ENCODE measurements around the gene GLIPR1L1.

The GLIPR1L1 gene

DNA sequence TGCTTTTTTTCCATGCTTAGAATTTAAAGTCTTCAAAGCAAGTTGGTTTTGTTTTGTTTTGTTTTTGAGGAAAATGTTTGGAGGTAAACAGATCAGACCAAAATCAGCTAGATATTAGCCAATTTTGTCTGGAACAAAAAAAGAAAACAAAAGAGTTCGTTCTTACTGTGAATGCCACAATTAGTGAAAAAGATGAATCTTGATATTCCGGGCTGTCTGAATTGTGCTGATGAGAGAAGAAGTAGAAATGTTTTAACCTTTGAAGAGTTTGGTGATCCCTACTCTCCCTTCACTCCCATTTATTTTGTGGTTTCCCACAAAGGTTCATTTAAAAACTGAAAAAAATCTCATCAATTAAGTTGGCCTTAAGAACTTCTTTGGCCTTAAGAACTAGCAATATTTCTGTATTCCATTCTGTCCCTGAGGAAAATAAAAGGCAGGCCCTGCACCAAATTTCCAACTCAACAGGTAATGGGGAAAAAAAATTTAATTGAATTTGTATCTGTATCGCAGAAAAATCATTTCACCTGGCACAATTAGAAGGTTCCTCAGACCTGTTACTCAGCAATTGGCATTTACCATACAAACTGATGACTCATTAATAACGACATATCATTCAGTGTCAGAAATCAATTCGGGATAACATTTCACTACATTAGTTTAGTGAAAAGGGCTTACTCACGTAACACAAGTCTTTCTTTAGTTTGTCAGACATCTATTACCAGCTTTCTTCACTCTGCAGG, 55.9 kb downstream of the GLIPR1L1 start:
- TF ChIP-seq, protein P1, sequence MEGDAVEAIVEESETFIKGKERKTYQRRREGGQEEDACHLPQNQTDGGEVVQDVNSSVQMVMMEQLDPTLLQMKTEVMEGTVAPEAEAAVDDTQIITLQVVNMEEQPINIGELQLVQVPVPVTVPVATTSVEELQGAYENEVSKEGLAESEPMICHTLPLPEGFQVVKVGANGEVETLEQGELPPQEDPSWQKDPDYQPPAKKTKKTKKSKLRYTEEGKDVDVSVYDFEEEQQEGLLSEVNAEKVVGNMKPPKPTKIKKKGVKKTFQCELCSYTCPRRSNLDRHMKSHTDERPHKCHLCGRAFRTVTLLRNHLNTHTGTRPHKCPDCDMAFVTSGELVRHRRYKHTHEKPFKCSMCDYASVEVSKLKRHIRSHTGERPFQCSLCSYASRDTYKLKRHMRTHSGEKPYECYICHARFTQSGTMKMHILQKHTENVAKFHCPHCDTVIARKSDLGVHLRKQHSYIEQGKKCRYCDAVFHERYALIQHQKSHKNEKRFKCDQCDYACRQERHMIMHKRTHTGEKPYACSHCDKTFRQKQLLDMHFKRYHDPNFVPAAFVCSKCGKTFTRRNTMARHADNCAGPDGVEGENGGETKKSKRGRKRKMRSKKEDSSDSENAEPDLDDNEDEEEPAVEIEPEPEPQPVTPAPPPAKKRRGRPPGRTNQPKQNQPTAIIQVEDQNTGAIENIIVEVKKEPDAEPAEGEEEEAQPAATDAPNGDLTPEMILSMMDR (IDR thresholded peaks at IDR 0.05; ENCODE audit: low read depth, low read length), result no peak
- H3K4me3 ChIP-seq (replicated peaks in 1 of 2; ENCODE audit: low read depth in 2 of 2, low read length in 2 of 2), result peak overlapping the region in 1 of 2 donors; percentile 47
- peak in 1 of 2 donors; percentile 2 for DNase-seq (ENCODE audit: low read depth in 2 of 2)

DNA sequence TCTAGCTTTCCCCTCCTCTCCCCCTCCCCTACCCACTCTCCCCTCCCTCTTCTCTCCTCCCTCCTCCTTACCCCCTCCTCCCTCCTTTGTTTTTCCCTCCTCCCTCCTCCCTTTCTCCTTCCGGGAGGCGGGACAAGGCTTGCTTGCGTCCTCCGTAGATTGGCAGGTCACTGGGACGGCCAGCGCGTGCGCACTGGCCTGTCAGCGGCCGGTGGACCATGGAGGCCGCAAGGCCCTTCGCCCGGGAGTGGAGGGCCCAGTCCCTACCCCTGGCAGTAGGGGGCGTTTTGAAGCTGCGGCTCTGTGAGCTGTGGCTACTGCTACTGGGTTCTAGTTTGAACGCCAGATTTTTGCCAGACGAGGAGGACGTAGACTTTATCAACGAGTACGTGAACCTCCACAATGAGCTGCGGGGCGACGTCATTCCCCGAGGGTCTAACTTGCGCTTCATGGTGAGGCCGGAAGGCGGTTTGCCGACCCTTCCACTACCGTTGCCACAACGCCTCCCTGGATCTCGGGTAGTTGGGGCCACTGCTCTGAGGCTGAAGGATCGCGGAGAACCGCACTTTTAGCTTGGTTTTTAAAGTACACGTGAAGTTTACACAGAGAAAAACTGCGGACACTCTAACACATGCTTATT, 56.5 kb downstream of the GLIPR1L1 start, which contains the start of gene GLIPR1L2:
GLIPR1L2 (plus strand) TSS at position 191 of the 640 bp plus-strand sequence; CDS start at position 219, 28 bp downstream.
- H3K4me3 ChIP-seq (replicated peaks in 1 of 2; ENCODE audit: low read depth in 2 of 2, low read length in 2 of 2), result peak within 1 kb of the TSS; percentile 55 to 67
- peak; percentile 98 to 99 for DNase-seq (ENCODE audit: low read depth in 2 of 2)
- TF ChIP-seq, protein P1 (IDR thresholded peaks at IDR 0.05; ENCODE audit: low read depth, low read length), result peak; percentile 87

DNA sequence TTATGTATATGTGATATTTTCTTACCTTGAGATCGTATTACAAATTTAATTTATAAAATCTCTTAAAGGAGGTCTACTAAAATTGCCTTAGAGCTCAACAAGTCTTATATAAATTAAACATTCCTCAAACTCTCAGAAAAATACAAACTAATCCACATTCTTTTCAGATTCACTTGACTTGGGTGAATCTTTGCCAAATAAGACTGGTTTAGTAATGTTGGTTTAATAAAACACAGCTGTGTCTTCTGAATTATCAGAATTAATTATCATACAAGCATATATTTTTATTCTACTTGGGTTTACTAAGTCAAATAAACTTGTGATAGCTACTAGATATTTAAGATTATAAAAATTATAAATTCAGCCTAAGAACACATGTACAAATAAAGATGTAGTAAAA, 69.8 kb downstream of the GLIPR1L1 start:
- H3K4me3 ChIP-seq (replicated peaks in 1 of 2; ENCODE audit: low read depth in 2 of 2, low read length in 2 of 2), result no peak overlapping the region
- no peak for DNase-seq (ENCODE audit: low read depth in 2 of 2)
- TF ChIP-seq, protein P1 (IDR thresholded peaks at IDR 0.05; ENCODE audit: low read depth, low read length), result no peak

DNA sequence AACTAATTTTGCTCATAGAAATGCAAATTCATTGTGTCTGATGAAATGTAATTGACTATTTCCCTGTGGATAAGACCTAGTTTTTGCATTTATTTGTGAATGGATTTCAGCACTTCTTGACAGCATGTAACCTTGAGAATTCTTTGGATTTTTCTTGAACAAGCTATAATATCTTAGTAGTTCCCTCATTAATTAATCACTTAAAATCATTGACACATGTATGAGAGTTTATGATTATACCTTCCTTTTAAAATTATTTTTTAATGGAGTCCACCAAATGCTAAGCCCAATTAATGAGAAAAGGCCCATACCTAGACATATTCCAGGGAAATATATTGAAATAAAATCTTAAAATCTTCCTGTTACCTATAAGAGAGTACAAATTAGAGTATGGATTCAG, 73.2 kb downstream of the GLIPR1L1 start:
- no peak for DNase-seq (ENCODE audit: low read depth in 2 of 2)
- TF ChIP-seq, protein P1 (IDR thresholded peaks at IDR 0.05; ENCODE audit: low read depth, low read length), result no peak
- no peak overlapping the region for H3K4me3 ChIP-seq (replicated peaks in 1 of 2; ENCODE audit: low read depth in 2 of 2, low read length in 2 of 2)

DNA sequence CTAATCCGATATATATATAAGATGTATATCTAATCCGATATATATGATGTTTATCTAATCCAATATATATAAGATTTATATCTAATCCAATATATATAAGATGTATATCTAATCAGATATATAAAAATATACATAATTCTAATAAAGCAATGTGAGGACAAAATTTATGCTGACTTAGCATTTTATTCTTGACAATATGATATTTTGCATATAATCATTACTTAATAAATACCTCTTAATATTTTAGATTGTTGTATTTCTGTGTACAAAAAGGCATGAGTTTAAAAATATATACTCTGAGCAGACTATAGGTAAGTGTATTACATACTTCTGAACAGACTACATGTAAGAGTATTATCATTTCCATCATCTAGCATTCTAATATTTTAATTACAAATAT, 75.4 kb downstream of the GLIPR1L1 start:
- H3K4me3 ChIP-seq (replicated peaks in 1 of 2; ENCODE audit: low read depth in 2 of 2, low read length in 2 of 2), result no peak overlapping the region
- TF ChIP-seq, protein P1 (IDR thresholded peaks at IDR 0.05; ENCODE audit: low read depth, low read length), result no peak
- DNase-seq (ENCODE audit: low read depth in 2 of 2), result no peak

DNA sequence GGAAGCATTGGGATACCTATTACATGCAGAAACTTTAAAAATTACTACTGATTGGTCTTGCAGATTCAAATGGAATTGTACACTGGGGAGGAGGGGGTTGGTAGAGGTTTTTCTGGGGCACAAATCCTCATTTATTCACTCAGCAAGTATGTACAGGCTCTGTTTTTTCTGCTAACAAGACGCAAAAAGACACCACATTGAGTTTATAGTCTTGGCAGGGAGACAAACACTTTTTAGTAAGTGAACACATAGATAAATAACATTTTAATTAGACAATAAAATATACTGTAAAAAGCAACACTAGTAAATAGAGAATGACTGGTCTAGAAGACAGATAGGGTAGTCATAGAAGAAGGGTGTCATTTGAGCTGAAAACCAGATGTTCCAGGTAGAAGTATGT, 80.2 kb downstream of the GLIPR1L1 start:
- DNase-seq (ENCODE audit: low read depth in 2 of 2), result no peak
- H3K4me3 ChIP-seq (replicated peaks in 1 of 2; ENCODE audit: low read depth in 2 of 2, low read length in 2 of 2), result no peak overlapping the region
- TF ChIP-seq, protein P1 (IDR thresholded peaks at IDR 0.05; ENCODE audit: low read depth, low read length), result no peak

Data from cardiac fibroblast (primary cell).